GM21619 (cell line): ENCODE measurements around the gene UBALD1.

Experiments used
- ATAC-seq: cut with Tn5 transposase; IDR thresholded peaks from one replicate; pipeline ENCODE4 v1.9.1; 2021; ENCODE audit not compliant: unreplicated experiment

UBALD1 gene

GRCh38 chr16:4646773-4647643, 32.3 kb upstream of the UBALD1 start:
- ATAC-seq, result no peak

GRCh38 chr16:4641895-4642294, 27.2 kb upstream of the UBALD1 start:
- no peak for ATAC-seq

- ATAC-seq, result no peak
Observed at GRCh38 chr16:4641306-4641687, 26.6 kb upstream of the UBALD1 start.

DNA sequence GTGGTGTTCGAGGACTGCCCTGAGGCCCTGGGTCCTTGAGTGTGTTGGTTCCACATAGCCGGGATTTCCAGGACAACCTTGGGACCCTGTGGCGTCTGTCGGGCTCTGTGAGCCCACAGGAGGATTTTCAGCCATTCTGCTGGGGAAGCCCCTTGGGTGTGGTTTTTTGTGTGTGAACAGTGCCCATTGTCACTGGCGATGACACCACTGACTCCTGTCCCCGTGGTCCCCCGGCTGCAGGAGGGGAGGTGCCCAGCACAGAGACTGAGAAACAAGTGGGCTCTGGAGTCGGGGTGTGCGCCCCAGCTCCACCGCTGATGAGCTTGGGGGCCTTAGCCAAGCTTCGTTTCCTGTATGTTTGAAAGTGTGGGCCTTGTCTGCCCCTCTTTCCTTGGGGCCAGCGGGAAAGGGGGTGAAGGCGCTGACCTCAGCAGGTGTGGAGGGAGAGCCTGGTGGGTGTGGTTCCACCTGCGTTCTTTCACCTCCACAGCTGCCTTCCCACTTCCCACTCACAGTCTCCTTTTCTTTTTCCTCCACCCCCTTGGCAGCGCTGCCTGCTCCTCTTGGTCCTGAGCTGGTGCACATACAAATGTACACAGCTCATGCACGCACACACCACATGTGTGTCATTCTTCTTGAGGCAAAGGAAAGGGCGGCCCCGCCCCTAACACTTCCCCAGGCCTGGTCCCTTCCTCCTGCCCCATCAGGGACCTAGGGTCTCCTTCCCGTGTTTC, 26.1 kb upstream of the UBALD1 start:
- no peak for ATAC-seq

- ATAC-seq, result no peak
Observed at GRCh38 chr16:4639899-4640509, 25.3 kb upstream of the UBALD1 start.

DNA sequence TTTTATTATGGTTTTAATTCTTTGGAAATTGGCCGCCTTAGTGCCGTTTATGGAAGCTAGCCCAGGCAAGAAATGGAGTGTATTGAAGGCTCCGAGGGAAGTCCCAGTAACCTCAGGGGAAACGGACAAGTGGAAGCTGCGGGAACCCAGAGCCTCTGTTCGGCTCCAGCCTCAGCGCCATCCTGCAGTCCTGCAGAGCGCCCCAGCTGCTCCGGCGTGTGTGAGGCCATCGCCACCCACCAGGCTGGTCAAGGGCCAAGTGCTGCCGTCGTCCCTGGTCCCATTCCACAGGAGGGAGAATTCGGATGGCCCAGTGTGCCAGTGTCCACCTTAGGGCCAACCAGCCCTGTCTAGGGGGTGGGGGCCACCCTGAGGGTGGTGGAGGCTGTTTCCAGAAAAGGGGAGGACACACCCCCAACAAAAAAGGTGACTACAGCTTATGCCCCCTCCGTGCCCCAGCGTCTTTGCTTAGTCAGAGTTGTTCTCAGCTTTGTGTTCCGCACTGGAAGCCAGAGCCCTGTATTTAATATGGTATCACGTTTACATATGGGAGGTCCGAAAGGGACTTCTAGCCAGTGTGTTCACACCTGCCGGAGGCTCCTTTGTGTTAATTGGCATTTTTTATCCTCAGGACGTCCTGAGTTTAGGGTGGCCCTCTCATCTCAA, 22.9 kb upstream of the UBALD1 start:
- ATAC-seq, result no peak

- no peak for ATAC-seq
Observed at GRCh38 chr16:4636196-4636595, 21.5 kb upstream of the UBALD1 start.

DNA sequence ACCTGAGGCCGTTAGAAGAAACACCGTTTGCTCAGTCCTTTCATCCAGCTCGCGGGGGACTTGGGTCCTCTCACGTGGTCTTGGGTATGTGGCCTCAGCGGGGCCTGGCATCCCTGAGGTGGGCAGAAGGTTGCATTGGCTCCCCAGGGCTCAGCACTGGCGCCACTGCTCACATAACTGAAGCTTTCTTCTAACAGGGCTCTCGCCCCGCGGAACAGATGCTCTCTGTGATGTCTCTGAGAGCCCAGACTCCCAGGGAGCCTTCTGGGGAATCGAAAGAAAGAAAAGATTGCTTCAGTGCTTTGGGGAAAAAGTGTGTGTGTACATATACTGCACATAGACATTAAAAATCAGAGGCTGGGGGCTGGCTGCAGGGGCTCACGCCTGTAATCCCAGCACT, 20.1 kb upstream of the UBALD1 start:
- no peak for ATAC-seq

GRCh38 chr16:4633910-4634635, 19.4 kb upstream of the UBALD1 start:
- ATAC-seq, result no peak

- no peak for ATAC-seq
Observed at GRCh38 chr16:4631444-4631843, 16.8 kb upstream of the UBALD1 start.

DNA sequence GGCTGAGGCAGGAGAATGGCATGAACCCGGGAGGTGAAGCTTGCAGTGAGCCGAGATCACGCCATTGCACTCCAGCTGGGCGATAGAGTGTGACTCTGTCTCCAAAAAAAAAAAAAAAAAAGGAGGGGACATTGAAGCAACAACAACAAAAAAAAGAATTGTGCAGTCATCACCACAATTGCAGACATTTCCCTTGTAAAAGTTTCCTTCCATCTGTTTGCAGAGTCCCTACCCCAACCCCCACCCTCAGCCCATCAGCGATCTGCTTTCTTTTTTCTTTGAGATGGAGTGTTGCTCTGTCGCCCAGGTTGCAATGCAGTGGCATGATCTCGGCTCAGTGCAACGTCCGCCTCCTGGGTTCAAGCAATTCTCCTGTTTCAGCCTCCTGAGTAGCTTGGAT, 13.6 kb upstream of the UBALD1 start:
- ATAC-seq, result no peak

DNA sequence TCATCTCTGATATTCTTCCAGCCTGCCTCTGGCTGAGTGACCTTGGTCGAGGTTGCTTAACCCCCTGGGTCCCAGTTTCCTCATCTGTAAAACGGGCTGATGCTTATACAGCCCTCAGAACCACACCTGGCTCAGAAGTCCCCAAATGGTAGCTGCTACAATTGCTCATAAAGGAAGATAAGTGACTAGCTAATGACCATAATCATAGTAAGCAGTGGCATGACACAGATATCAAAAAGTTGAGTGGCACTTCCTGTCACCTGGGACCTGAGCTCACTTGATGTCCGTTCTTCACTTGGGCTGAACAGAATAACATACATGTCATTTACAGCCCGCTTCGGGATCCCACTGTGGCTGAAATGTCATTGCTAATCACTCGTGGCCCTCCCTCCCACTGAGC, 11.7 kb upstream of the UBALD1 start:
- no peak for ATAC-seq

GRCh38 chr16:4625560-4626159, 11.0 kb upstream of the UBALD1 start:
- ATAC-seq, result no peak

DNA sequence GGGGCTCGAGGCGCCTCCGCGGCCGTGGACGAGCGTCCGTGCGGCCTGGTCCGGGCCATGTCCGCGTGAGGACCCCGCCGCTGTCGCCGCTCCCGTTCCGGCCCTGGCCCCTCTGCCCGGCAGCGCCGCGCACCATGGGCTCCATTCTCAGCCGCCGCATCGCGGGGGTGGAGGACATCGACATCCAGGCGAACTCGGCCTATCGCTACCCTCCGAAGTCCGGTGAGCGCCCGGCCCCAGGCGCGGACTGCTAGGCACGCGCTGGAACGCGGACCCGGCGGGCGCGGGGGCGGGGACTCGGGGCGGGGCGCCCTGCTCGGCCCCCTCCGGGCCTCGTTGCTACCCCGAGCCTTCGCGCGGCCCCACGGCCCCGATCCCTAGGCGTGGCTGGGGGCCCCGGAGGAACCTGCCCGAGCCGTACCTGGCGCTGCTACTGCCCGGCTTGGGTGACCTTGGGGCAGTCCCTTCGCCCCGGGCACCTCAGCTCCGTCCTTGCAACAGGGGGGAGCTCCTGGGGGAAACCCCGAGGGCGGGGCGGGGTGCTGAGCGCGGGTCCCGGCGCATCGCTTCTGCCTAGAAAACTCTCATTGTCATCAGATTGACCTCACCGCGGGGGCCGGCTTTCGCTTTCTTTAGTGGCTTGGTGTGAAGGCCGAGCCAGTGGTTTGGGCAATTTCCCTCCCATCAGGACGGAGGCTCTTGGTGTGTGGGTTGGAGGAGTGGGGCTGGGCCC, 10.3 kb upstream of the UBALD1 start:
- peak; percentile 54 for ATAC-seq

DNA sequence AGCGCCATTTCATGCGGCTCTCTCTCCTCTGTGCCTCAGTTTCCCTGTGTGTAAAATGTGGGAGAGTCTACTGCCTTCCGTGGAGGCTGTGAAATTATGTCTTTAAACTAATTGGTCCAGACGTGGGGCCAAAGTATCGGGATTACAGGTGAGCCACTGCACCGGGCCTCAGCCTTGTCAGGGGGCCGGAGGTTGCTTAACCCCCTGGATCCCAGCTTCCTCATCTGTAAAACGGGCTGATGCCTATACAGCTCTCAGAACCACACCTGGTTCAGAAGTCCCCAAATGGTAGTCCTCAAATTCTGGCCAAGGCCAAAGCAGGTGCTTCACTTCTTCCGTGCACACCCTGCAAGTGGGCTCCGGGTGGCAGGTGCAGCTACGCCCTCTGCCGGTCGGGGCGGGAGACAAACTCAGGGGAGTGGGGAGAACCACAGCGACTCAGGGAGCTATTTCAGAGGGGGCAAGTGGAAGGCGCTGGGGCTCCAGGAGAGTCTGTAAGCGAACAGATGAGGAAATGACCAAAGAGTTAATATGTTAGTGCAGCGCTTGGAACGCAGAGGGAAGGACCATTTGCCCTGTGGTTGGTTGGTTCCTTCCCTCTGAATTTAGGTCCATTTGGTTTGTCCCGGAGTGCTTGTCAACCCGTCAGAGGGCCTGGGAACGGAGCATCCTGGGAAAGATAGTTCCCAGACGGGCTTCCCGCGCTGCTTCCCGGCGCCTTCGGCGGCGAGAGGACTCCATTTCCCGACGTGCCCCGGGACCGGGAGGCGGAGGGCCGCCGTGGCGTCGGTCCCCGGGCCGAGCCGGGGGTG, 9.5 kb upstream of the UBALD1 start, which contains the start of gene MGRN1:
MGRN1 (plus strand) TSS at position 812 of the 812 bp plus-strand sequence. CDS start 135 bp downstream, outside the sequence.
- peak; percentile 68 for ATAC-seq

DNA sequence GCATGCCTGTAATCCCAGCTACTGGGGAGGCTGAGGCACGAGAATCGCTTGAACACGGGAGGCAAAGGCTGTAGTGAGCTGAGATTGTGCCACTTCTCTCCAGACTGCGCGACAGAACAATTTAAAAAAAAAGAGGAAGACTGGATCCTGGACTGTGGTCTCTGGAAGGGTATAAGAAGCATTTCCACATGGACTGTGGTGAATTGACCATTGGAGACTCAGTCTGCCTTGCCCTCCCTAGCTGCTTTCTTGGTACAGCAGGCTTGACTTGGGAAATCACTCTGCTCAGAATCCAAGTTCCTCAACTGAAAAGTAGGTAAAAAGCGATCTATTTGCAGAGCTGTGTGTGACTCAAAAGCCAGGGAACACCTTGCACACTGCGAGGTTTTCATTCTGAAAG, 8.9 kb upstream of the UBALD1 start:
- ATAC-seq, result no peak

DNA sequence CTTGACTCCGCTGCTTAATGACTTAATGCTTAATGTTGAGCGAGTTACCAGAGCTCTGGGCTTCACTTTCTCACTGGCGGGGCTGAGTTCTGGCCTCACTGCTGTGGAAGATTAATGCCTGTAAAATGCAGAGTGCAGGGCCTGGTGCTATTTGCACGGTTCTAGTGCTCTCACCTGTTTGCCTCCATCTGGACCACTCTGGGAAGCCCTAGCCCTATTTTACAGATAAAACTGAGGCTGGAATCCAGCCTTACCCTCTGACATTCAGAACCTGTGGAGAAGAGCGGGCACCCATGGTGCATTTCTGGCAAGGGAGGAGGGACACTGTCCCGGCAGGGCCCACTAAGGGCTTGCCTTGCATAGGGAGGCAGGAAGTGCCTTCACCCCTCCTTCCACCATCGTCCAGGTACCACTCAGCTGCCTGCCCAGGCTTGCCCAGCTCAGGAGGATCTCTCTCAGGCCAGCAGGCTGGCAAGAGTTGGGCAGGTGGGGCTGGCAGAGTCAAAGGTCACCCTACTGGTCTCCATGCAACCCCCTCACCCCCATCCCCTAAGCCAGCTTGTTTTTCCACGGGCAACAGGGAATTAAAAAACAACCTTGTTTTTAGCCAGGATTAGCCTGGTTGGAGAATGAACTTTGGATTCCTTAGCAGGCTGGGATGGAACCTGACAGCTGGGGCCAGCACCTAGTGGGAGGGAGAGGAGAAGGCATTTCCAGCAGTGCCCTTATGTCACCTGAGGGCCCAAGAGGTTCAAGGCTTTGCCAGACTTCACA, 4.1 kb upstream of the UBALD1 start:
- ATAC-seq, result no peak

GRCh38 chr16:4617880-4618279, 3.2 kb upstream of the UBALD1 start:
- ATAC-seq, result no peak
